NB4 (cell line): Measurements from ENCODE around the gene LRRC26.

Experiments used
- POLR2A ChIP-seq: IDR thresholded peaks from 2 replicates; pipeline ENCODE4 v1.6.1; 2011; ENCODE audit warnings: mild to moderate bottlenecking; ENCODE audit not compliant: insufficient read length; ENCODE audit errors: extremely low read depth
- TF ChIP-seq, protein P1 (sequence below): IDR thresholded peaks from one replicate; pipeline ENCODE4 v1.5.1; 2012; ENCODE audit warnings: low read depth, low read length

DNA sequence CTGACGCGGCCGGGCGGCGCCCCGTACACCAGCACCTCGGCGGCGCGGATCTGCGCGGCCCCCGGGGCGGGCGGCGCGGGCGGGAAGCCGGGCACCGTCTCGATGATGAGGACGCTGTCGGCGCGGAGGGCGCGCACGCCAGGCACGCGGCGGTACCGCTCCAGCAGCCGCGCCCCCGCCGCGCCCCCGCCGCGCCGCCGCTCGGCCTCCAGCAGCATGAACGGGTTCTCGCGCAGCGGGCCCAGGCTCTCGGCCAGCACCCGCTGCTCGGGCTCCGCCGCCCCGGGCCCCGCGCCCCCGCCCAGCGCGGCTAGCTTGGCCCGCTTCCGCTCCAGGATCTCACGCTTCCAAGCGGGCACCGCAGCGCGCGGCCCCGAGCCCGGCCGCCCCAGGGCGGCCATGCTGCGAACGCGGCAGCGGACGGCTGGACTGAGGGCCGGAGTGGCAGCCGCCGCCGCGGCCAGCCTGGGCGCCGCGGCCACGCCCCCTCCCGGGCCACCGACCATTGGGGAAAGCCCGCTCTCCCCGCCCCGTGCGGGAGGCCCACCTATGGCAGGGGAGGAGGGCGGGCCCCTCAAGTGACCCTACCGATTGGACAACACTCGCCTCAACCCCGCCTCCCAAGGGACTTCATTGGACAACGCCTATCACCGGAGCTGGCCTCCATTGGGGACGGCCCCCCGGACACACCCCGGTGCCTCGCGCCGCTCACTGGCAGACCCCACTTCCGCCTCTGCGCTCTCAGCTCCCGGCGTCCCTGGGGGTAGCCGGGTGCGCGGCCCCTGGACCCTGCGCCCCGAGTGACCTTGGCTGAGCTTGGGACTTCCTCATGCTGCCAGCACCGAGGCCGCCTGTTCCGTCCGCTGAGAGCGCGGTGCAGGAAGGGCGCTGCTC lies 30.7 kb upstream of the LRRC26 start, which contains the start of gene TPRN:
- TF ChIP-seq, protein P1, sequence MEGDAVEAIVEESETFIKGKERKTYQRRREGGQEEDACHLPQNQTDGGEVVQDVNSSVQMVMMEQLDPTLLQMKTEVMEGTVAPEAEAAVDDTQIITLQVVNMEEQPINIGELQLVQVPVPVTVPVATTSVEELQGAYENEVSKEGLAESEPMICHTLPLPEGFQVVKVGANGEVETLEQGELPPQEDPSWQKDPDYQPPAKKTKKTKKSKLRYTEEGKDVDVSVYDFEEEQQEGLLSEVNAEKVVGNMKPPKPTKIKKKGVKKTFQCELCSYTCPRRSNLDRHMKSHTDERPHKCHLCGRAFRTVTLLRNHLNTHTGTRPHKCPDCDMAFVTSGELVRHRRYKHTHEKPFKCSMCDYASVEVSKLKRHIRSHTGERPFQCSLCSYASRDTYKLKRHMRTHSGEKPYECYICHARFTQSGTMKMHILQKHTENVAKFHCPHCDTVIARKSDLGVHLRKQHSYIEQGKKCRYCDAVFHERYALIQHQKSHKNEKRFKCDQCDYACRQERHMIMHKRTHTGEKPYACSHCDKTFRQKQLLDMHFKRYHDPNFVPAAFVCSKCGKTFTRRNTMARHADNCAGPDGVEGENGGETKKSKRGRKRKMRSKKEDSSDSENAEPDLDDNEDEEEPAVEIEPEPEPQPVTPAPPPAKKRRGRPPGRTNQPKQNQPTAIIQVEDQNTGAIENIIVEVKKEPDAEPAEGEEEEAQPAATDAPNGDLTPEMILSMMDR, result no peak
- peak; percentile 80 for TF ChIP-seq POLR2A
